Occipital lobe (tissue), 3 donors: ENCODE measurements around the gene CIB1. TPM values are rescaled to one million over a fixed set of nuclear protein-coding genes. Genes with fewer than 3 reads are reported as not detected.
"Not testable (repeated sequence)": the region's sequence is repeated elsewhere in the genome, so short reads cannot be mapped to it uniquely, and the experiment has no call there.

Experiments
- DNase-seq: peaks from one replicate; lab custom pipeline; 2025; lab: John Stamatoyannopoulos, UW
- small RNA-seq: library from RNA; depleted of rRNA; stranded (forward); fragments of <200 nt; gene quantifications from one replicate; pipeline ENCODE3, GENCODE V24; 2014
- total RNA-seq: library from RNA; depleted of rRNA; stranded (reverse); fragments of >200 nt; gene quantifications from one replicate; pipeline ENCODE4 v1.2.3, GENCODE V29; 2014

The CIB1 gene
- total RNA-seq, 1 donor from 2014 or later, result 2.7 TPM

- DNase-seq, result no peak
These were observed 33.1 kb downstream of the CIB1 start for GRCh38 chr15:90200534-90201129.

- DNase-seq, result no peak
These were observed 39.1 kb downstream of the CIB1 start for GRCh38 chr15:90194655-90195054.

GRCh38 chr15:90192961-90193786 lies 40.6 kb downstream of the CIB1 start:
- DNase-seq, result peak; percentile 33

GRCh38 chr15:90191794-90192509 lies 41.8 kb downstream of the CIB1 start:
- peak; percentile 82 for DNase-seq

- DNase-seq, result no peak
These were observed 42.4 kb downstream of the CIB1 start for GRCh38 chr15:90191344-90191687.

GRCh38 chr15:90190606-90191343 lies 43.0 kb downstream of the CIB1 start:
- DNase-seq, result no peak

- DNase-seq, result no peak
These were observed 43.8 kb downstream of the CIB1 start for GRCh38 chr15:90189781-90190467.

- DNase-seq, result no peak
These were observed 44.6 kb downstream of the CIB1 start for GRCh38 chr15:90188914-90189748.

- DNase-seq, result not testable (repeated sequence)
These were observed 45.7 kb downstream of the CIB1 start for GRCh38 chr15:90188065-90188464.

GRCh38 chr15:90187257-90187868 lies 46.4 kb downstream of the CIB1 start:
- no peak for DNase-seq

GRCh38 chr15:90184786-90185704 lies 48.7 kb downstream of the CIB1 start:
- DNase-seq, result peak; percentile 59

- peak; percentile 49 for DNase-seq
These were observed 49.5 kb downstream of the CIB1 start for GRCh38 chr15:90184119-90184785.

GRCh38 chr15:90181776-90182175 lies 52.0 kb downstream of the CIB1 start:
- DNase-seq, result no peak

Small RNA genes lying within 50 kb of the gene (small RNA-seq; reads per million reads assigned to genes)
- not detected for gene AC091167.3

Other genes starting within 250 kb of the CIB1 start
- gene ZNF710, start 232.6 kb downstream of the CIB1 start, total RNA-seq, result 14.3 TPM
- 65.7 TPM for gene IDH2, start 131.5 kb downstream of the CIB1 start, total RNA-seq
- 36.3 TPM for gene SEMA4B, start 32.6 kb downstream of the CIB1 start, total RNA-seq
- 9.7 TPM for gene GDPGP1, start 268 bp upstream of the CIB1 start, total RNA-seq
- gene TTLL13, start 15.6 kb upstream of the CIB1 start, total RNA-seq, result 0.31 TPM
- 241 TPM for gene NGRN, start 31.7 kb upstream of the CIB1 start, total RNA-seq
- gene ZNF774, start 118.3 kb upstream of the CIB1 start, total RNA-seq, result 6.1 TPM
- 41.0 TPM for gene IQGAP1, start 154.3 kb upstream of the CIB1 start, total RNA-seq